Transverse colon (tissue), 4 donors: ENCODE data around the gene FRMD3.

Experiments
- EP300 ChIP-seq: sonication (generic); formaldehyde crosslinking; IDR thresholded peaks from one replicate; pipeline ENCODE4 v1.6.1; 2017; ENCODE audit warnings: antibody characterized with exemption, low read depth
- POLR2AphosphoS5 ChIP-seq, 3 donors: sonication (generic); formaldehyde crosslinking; IDR thresholded peaks; one replicate each; pipeline ENCODE4 v1.6.1; 2016; ENCODE audit warnings: antibody characterized with exemption in 3 of 3
- TF ChIP-seq, protein P1 (sequence below), 5 experiments: fragments of 200-600 bp in 3 of 5; fragments of 450-650 bp in 2 of 5; sonication (generic) in 3 of 5; IDR thresholded peaks; 1 replicate in 2 of 5; 2 replicates in 3 of 5; pipeline ENCODE4 v1.5.1; 2016 to 2017; ENCODE audit warnings: antibody characterized with exemption in 5 of 5, inconsistent platforms in 3 of 5, mild to moderate bottlenecking in 2 of 5, moderate library complexity in 1 of 5

DNA sequence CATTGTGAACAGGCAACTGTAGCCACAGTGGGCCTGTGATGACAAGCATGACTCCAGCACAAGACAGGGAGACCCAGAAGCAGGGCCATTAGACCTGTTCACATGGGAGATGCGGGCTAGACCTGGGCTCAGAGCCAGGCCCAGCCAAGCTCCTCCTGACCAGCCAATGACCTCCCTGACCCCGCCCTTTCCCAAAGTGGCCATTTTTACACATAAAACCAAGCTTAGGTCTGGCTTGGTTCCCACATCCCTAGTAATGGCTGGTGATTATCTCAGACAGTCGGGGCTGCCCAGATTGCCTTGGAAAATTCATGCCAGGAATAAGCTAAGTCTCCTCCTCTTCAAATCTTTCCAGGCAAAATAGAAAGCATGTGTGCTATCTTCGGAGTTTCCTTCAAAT lies 94.1 kb downstream of the FRMD3 start:
- TF ChIP-seq, protein P1, sequence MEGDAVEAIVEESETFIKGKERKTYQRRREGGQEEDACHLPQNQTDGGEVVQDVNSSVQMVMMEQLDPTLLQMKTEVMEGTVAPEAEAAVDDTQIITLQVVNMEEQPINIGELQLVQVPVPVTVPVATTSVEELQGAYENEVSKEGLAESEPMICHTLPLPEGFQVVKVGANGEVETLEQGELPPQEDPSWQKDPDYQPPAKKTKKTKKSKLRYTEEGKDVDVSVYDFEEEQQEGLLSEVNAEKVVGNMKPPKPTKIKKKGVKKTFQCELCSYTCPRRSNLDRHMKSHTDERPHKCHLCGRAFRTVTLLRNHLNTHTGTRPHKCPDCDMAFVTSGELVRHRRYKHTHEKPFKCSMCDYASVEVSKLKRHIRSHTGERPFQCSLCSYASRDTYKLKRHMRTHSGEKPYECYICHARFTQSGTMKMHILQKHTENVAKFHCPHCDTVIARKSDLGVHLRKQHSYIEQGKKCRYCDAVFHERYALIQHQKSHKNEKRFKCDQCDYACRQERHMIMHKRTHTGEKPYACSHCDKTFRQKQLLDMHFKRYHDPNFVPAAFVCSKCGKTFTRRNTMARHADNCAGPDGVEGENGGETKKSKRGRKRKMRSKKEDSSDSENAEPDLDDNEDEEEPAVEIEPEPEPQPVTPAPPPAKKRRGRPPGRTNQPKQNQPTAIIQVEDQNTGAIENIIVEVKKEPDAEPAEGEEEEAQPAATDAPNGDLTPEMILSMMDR (IDR thresholded peaks at IDR 0.05): no peak
- TF ChIP-seq POLR2AphosphoS5 (IDR thresholded peaks at IDR 0.05) (no peak), EP300 (no peak)
